ENCODE data around the gene FGD5. TPM values are rescaled to one million over a fixed set of nuclear protein-coding genes. Genes with fewer than 3 reads are reported as not detected.

Gene FGD5
- total RNA-seq, 1 donor from 2014 or later: 0.24 TPM

GRCh38 chr3:14913926-14914778 lies 95.4 kb downstream of the FGD5 start:
- H3K9me3 ChIP-seq (ENCODE audit: low read depth): no peaks in the 10 kb centered on the region
- H3K9ac ChIP-seq: no peak overlapping the region
- no peaks in the 10 kb centered on the region for H4K20me1 ChIP-seq (ENCODE audit: low read depth)
- Mint-ChIP-seq H3K9me3 (no peaks in the 10 kb centered on the region), H3K4me1 (no peaks in the 10 kb centered on the region), H3K4me3 (no peak overlapping the region), H3K36me3 (no peaks in the 10 kb centered on the region), H3K27me3 (ENCODE audit: insufficient read depth, low read depth) (peaks cover 7% of the 10 kb centered on the region), H3K27ac (no peak overlapping the region)
- peak; percentile 54 for DNase-seq (ENCODE audit: low spot score)
- H3K27ac ChIP-seq: no peak overlapping the region
- no peaks in the 10 kb centered on the region for H3K27me3 ChIP-seq
- H3K4me1 ChIP-seq: no peaks in the 10 kb centered on the region
- H3K79me2 ChIP-seq (ENCODE audit: low read depth): no peaks in the 10 kb centered on the region
- no peak overlapping the region for H3K4me3 ChIP-seq
- no peaks in the 10 kb centered on the region for H3K36me3 ChIP-seq
- no peak overlapping the region for H2AFZ ChIP-seq (replicated peaks)
- TF ChIP-seq EZH2 (IDR thresholded peaks at IDR 0.05) (no peak), CTCF (IDR thresholded peaks at IDR 0.05) (peak; percentile 58)
- H3K4me2 ChIP-seq: no peak overlapping the region
- no peaks in the 10 kb centered on the region for H3F3A ChIP-seq (ENCODE audit: low read depth)

GRCh38 chr3:14914779-14915117 lies 96.0 kb downstream of the FGD5 start:
- H3K4me3 Mint-ChIP-seq: no peak overlapping the region
- no peaks in the 10 kb centered on the region for H3F3A ChIP-seq (ENCODE audit: low read depth)
- H3K36me3 Mint-ChIP-seq: no peaks in the 10 kb centered on the region
- no peaks in the 10 kb centered on the region for H3K9me3 Mint-ChIP-seq
- H3K36me3 ChIP-seq: no peaks in the 10 kb centered on the region
- no peak overlapping the region for H3K27ac ChIP-seq
- H3K79me2 ChIP-seq (ENCODE audit: low read depth): no peaks in the 10 kb centered on the region
- H3K4me2 ChIP-seq: no peak overlapping the region
- H3K9ac ChIP-seq: no peak overlapping the region
- no peak overlapping the region for H3K27ac Mint-ChIP-seq
- no peak for TF ChIP-seq CTCF (IDR thresholded peaks at IDR 0.05)
- no peak for TF ChIP-seq EZH2 (IDR thresholded peaks at IDR 0.05)
- TF ChIP-seq EZH2phosphoT487 (IDR thresholded peaks at IDR 0.05): no peak
- no peaks in the 10 kb centered on the region for H4K20me1 ChIP-seq (ENCODE audit: low read depth)
- no peak overlapping the region for H3K4me3 ChIP-seq
- H3K9me3 ChIP-seq (ENCODE audit: low read depth): no peaks in the 10 kb centered on the region
- H2AFZ ChIP-seq (replicated peaks): no peak overlapping the region
- H3K27me3 Mint-ChIP-seq (ENCODE audit: insufficient read depth, low read depth): peaks cover 7% of the 10 kb centered on the region
- DNase-seq (ENCODE audit: low spot score): no peak
- H3K4me1 ChIP-seq: no peaks in the 10 kb centered on the region
- no peaks in the 10 kb centered on the region for H3K4me1 Mint-ChIP-seq
- no peaks in the 10 kb centered on the region for H3K27me3 ChIP-seq

GRCh38 chr3:14915636-14916222 lies 97.0 kb downstream of the FGD5 start:
- no peaks in the 10 kb centered on the region for H3K9me3 ChIP-seq (ENCODE audit: low read depth)
- H3F3A ChIP-seq (ENCODE audit: low read depth): no peaks in the 10 kb centered on the region
- no peaks in the 10 kb centered on the region for H3K4me1 ChIP-seq
- no peaks in the 10 kb centered on the region for H3K79me2 ChIP-seq (ENCODE audit: low read depth)
- no peak for DNase-seq (ENCODE audit: low spot score)
- H3K36me3 ChIP-seq: no peaks in the 10 kb centered on the region
- Mint-ChIP-seq H3K36me3 (no peaks in the 10 kb centered on the region), H3K4me3 (no peak overlapping the region), H3K4me1 (no peaks in the 10 kb centered on the region), H3K27me3 (ENCODE audit: insufficient read depth, low read depth) (peaks cover 8% of the 10 kb centered on the region), H3K9me3 (no peaks in the 10 kb centered on the region), H3K27ac (no peak overlapping the region)
- TF ChIP-seq EZH2phosphoT487 (IDR thresholded peaks at IDR 0.05): no peak
- no peak for TF ChIP-seq EZH2 (IDR thresholded peaks at IDR 0.05)
- peak; percentile 25 for TF ChIP-seq CTCF (IDR thresholded peaks at IDR 0.05)
- no peak overlapping the region for H3K4me3 ChIP-seq
- H3K9ac ChIP-seq: no peak overlapping the region
- H3K4me2 ChIP-seq: no peak overlapping the region
- H4K20me1 ChIP-seq (ENCODE audit: low read depth): no peaks in the 10 kb centered on the region
- no peak overlapping the region for H3K27ac ChIP-seq
- H2AFZ ChIP-seq (replicated peaks): no peak overlapping the region
- H3K27me3 ChIP-seq: no peaks in the 10 kb centered on the region

Data from neural progenitor cell (in vitro differentiated cells).